ENCODE measurements around the gene AANAT.

DNA sequence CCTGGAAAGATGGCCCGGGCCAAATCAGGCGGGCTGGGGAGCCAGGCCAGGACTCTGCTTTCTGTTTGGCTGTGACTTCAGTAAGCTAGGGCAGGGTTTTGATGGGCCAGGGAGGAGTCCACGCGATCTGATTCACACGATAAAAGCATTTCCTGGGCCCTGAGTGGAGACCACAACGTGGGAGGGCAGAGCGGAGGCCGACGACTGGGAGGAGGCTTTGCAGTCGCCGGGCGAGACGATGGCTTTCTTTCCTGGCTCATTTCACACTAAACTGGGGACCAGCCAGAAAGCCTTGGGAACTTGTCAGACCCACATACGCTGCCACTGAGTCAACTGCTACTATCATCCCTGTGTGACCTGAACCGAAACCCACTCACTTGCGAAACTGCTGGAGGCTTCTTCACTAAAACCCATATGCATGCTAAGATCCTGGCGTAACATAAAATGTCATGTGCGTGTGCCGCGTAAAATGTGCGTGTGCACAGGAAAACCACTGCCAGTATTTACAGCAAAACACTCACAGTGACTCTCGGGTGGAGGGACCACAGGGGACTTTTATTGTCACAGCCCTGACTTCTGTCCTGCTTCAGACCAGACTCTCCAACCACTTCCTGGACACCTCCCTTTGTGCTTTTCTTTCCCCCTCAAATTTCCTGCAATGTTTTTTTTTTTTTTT lies 48.0 kb downstream of the AANAT start:
- TF ChIP-seq POLR2AphosphoS5 (IDR thresholded peaks at IDR 0.05) (peak; percentile 60 to 88 (median 79)), POLR2A (IDR thresholded peaks at IDR 0.05) (no peak)
- TF ChIP-seq, protein P1, sequence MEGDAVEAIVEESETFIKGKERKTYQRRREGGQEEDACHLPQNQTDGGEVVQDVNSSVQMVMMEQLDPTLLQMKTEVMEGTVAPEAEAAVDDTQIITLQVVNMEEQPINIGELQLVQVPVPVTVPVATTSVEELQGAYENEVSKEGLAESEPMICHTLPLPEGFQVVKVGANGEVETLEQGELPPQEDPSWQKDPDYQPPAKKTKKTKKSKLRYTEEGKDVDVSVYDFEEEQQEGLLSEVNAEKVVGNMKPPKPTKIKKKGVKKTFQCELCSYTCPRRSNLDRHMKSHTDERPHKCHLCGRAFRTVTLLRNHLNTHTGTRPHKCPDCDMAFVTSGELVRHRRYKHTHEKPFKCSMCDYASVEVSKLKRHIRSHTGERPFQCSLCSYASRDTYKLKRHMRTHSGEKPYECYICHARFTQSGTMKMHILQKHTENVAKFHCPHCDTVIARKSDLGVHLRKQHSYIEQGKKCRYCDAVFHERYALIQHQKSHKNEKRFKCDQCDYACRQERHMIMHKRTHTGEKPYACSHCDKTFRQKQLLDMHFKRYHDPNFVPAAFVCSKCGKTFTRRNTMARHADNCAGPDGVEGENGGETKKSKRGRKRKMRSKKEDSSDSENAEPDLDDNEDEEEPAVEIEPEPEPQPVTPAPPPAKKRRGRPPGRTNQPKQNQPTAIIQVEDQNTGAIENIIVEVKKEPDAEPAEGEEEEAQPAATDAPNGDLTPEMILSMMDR (IDR thresholded peaks at IDR 0.05) = no peak
